Hematopoietic multipotent progenitor cell treated with erythropoietin and hydrocortisone succinate and interleukin-3 and kit ligand, for 15 days (in vitro differentiated cells): ENCODE measurements around the gene GTF3C2.

Experiments
- DNase-seq: peaks from one replicate; pipeline ENCODE4 v3.0.0-alpha.2; 2015; ENCODE audit warnings: low spot score

GTF3C2 gene

DNA sequence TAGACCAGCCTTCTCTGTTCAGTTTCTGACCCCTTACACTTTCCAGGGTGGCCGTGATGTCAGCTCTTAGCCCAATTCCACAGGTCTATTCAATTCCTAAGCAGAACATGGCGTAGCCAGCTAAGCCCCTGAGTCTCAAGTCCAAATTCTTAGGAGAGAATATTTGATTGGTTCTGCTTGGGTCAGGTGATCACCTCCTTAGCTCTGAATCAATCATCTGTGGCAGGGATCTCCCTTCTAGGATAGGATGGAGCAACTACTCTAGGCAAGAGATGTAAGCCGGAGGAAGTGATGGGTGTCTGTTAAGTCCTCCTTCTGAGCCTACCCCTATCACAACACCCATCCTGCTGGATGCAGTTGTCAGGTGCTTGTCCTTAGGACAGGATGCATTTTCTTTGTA is 59.4 kb downstream of the GTF3C2 start:
- DNase-seq, result no peak

DNA sequence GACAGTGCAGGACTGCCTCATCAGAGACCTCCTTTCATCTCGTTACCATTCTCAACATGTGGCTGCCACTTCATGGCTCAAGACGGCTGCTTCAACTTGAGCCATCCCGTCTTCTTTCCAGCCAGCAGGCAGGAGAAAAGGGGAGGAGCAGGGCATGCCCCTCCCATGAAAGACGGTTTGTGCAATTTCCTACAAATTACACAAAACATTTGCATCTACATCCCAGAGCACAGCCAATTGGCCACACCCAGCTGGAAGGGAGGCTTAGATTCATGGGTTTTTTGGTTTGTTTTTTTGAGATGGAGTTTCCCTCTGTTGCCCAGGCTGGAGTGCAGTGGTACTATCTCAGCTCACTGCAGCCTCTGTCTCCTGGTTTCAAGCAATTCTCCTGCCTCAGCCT is 60.1 kb downstream of the GTF3C2 start:
- DNase-seq, result no peak

DNA sequence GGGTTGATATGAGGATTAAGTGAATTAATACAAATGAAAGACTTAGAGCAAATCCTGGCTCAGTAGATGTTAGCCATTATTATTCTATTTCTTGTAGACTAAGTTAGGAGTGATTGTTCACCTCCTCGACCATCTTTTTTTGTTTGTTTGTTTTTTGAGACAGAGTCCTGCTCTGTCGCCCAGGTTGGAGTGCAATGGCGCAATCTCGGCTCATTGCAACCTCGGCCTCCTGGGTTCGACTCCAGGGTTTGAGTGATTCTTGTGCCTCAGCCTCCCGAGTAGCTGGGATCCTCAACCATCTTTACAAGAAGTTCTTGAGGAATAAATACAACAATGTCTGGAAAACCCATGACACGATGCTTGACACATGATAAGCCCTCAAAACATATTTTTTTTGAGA is 61.6 kb downstream of the GTF3C2 start:
- no peak for DNase-seq

DNA sequence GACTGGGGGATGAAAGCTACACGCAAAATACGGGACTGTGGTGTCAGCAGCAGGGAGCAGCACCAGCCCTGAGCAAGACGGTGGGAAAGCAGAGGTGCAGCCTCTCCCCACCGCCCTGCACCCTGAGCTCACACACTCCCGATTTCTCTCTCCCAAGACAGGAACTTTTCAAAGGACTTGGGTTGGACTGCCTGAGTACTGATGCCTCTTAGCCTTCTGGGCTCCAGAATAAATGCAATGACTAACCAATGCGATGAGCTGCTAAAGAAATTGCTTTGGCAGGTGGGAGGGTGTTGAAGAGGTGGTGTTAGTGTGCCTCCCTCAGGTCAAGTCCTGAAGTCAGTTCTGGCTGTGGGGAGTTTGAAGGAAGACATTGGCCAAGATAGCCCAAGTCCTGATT is 64.7 kb downstream of the GTF3C2 start:
- no peak for DNase-seq

DNA sequence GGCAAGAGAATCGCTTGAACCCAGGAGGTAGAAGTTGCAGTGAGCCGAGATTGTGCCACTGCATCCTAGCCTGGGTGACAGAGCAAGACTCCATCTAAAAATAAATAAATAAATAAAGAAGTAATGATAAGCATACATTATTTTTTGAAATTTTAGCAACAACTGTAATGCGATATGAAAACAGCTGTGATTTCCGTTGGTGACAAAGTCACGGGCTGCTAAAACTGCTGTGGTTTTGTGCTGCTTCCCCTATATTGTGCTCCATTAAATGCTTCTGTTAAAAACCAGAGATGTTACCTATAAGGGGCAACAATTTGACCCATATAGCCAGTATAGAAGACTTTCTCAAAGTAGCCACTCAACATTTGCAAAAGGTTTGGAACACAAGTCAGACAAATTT is 66.0 kb downstream of the GTF3C2 start:
- DNase-seq, result no peak

DNA sequence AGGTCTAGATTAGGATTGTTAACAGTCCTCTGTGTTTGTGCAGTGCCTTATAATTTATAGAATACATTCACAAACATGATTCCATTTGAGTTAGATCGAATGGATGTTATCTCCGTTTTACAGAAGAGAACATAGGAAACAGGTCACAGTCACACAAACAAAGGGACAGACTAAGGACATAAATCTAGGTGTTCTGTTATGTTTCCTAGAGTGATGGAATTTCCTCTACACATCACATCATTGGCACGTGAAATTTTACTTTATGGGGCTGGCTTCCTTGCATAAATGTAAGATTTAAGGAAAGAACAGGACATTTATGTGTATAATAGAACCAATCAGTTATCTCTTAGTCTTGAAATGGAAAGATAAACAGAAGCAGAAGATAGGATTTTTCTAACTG is 68.0 kb downstream of the GTF3C2 start:
- DNase-seq, result no peak

DNA sequence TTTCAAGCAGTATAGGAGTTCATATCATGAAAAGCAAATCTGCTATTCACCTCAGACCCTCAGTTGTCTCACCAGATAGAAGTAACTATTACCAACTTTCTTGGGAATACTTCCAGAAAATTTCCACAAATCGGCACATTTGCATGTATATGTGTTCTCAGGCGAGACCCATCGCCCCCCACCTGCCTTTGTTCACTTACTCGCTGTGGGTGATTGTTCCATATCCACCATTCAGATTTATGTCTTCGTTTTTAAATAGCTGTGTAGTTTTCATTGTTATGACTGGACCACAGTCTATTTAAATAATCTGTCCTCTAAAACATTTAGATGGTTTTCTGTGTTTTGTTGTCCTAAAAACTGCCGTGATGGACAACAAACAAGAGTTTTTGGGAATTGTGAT is 71.1 kb downstream of the GTF3C2 start:
- DNase-seq, result no peak

DNA sequence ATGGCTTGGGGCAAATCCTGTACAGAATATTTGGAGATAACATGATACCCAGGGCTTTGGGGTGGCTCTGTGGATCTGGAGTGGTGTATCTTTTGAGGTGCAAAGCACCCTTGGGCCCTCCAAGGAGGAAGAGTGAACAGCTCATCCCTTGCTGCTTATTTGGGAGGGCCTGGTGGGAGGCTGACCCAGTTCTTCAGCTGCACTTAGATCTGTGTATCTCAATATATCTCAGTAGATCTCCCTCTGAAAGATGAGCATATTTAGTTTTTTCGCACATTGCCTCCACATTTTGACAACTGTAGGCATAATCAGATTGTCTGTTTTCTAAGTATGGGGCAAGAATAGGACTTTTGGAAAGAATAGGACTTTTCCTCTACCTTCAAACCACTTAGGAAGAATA is 71.6 kb downstream of the GTF3C2 start:
- no peak for DNase-seq

DNA sequence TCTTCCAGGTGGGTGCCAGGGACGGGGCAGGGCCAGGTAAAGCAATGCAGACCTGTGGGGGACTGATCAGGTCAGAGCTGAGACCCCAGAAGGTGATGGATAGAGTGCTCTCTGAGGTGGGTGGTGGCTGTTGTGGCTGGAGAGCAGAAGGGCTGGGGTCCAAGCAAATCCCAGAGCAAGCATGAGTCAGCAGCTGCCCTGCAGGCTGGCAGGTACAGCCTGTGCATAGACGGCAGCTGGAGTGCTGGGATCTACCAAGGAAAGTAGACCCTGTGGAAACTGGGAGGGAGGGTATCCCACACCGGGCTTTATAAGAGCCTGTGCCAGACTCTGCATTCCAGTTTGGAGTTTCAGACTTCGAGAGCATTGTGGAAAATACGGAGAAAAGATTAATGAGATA is 73.7 kb downstream of the GTF3C2 start:
- no peak for DNase-seq

DNA sequence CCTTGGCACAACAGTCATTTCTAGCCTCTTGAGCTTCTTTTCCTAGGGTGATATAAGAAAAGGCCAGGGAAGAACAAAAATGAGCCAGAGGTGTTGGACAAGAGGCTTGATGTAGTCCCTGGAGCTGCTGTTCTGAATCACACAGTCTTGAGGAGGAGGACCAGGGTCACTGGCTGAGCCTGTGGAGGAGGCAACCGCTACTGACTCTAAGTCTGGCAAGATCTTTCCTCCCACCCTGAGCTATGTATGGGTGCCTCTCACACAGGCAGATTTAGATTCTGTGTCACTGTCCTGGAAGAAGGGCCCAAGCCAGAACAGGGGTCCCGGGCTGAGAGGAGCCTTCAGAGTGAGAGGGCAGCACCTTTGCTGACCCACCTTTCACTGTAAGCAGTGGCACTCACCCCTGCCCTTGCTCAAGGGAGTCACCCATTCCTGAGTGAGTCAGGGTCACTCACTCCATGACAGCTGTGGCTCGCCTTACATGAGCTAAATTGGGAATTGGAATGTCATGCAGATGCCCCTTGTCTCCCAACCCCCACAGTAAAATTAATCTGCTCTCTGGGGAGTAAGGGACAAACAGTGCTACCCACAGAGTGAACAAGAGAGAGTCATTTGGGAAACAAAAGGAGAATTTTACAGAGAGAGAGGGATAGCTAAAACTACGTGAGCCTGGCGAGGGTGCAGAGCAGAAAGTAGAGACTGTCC is 74.6 kb downstream of the GTF3C2 start, which contains the start of gene TRIM54:
Gene TRIM54, plus strand, starts transcription at position 575 of the 705 bp plus-strand sequence. CDS start 303 bp downstream, outside the sequence.
- no peak for DNase-seq

DNA sequence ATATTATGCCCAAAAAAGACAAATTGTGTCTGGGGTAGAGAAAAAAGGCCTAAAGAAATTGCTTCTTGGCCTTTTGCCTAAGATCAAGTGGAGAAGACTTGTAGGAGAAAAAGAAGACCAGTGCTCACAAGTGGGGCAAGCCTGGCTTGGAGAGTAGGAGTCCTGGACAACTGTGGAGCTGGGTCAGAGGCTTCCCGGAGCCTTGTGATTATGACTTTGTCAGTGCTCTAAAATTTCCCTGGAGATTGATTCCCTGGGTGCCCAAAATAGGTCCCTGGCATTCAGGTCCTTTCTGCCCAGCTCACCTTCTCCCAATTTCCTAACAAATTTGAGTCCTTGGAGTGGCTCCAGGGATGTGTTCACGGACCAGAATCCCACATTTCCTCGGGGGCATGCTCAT is 75.1 kb downstream of the GTF3C2 start:
- no peak for DNase-seq

DNA sequence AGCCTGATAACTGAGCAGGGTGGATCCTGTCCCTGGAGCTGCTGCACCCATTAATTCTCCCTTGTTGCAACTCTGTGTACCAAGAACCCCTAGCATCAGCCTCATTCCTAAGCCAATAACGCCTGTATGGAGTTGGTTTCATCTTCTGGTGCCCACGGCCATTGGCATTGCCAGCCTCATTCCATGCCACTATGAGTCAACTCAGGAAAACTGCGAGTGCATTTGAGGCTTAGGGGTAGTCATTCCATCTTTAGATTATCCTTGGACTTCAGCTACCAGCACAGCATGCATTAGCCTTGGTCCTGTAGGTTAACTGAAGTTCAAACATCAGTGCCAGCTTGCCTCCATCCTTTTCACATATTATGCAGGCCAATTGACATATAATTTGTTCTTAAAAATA is 75.7 kb downstream of the GTF3C2 start:
- DNase-seq, result no peak

DNA sequence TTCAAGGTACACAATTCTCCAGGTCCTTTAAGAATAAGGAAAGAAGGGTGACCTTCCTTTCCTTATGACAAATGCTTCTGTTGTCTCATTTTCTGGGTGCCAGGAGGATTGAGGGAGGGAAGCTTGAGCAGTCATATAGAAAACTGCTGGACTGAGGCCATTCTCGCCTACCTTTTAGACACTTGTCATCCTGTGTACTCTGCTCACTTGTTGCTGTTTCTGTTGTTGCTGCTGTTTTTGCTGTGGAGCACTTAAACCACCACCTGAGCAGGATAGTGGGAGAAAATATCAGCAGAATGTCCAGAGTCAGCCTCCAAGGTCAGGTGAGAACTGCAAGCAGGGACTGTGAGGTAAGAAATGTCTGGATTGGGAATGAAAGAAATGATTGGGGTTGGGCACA is 78.6 kb downstream of the GTF3C2 start:
- DNase-seq, result no peak
